ENCODE results near the gene PGBD1. TPM values are rescaled to one million over a fixed set of nuclear protein-coding genes. Genes with fewer than 3 reads are reported as not detected.
"Not testable (repeated sequence)": the region's sequence is repeated elsewhere in the genome, so short reads cannot be mapped to it uniquely, and the experiment has no call there.

Gene PGBD1
- total RNA-seq, 2 donors from 2014 or later = 1.1 to 1.3 TPM

DNA sequence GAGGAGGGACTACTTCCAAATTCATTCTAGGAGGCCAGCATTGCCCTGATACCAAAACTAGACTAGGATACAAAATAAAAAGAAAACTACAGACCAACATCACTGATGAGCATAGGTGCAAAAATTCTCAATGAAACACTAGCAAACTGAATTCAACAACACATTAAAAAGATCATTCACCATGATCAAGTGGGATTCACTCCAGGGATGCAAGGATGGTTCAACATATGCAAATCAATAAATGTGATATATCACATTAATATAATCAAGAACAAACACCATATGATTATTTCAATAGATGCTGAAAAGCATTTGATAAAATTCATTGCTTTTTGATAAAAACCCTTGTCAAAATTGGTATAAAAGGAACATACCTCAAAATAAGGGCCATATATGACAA is 10.2 kb downstream of the PGBD1 start:
- H3K9me3 ChIP-seq (ENCODE audit: control insufficient read depth, low read length, poor library complexity, severe bottlenecking) = no peaks in the 10 kb centered on the region
- Mint-ChIP-seq H3K27ac (no peak overlapping the region), H3K4me3 (no peak overlapping the region), H3K36me3 (ENCODE audit: low read depth) (peaks cover 5% of the 10 kb centered on the region), H3K4me1 (peaks cover 2% of the 10 kb centered on the region), H3K27me3 (peaks cover 6% of the 10 kb centered on the region)
- ATAC-seq (no peak), DNase-seq (no peak)

DNA sequence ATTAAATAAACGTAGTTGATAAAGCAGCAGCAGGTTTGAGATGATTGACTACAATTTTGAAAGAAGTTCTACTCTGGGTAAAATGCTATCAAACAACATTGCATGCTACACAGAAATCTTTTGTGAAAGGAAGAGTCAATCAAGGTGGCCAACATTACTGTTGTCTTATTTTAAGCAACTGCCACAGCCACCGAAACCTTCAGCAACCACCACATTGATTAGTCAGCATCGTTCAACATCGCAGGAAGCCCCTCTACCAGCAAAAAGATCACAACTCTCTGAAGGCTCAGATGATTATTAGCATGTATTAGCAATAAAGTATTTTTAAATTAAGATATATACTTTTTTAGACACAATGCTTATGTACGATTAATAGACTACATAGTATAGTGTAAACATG is 14.0 kb downstream of the PGBD1 start:
- H3K36me3 Mint-ChIP-seq (ENCODE audit: low read depth) = peaks cover 7% of the 10 kb centered on the region
- H3K9me3 ChIP-seq (ENCODE audit: control insufficient read depth, low read length, poor library complexity, severe bottlenecking) = no peaks in the 10 kb centered on the region
- H3K4me1 Mint-ChIP-seq = no peaks in the 10 kb centered on the region
- ATAC-seq = no peak
- DNase-seq = no peak
- peaks cover 7% of the 10 kb centered on the region for H3K27me3 Mint-ChIP-seq
- H3K27ac Mint-ChIP-seq = no peak overlapping the region
- no peak overlapping the region for H3K4me3 Mint-ChIP-seq

DNA sequence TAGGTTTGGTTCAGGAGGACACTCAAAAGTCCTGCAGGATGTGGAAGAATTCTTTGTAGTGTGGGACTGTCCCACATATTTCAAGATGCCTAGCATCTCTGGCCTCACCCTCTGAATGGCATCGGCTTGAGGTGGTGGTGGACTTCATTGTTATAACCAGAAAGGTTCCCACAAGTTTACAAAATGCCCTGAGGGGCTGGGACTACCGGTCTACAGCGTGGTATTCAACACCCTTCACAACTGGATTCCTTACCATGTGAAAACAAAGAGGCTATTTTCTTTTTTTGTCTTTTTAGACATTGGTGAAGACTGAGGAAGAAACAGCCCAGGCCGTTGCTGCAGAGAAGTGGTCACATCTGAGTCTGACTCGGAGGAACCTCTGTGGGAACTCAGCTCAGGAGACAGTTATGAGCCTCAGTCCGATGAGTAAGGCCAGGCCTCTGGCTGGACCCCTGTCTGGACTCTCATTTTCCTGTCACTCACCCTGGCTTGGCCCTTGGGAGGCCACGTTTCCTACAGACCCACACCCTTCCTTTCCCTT is 15.2 kb downstream of the PGBD1 start:
- Mint-ChIP-seq H3K4me1 (no peaks in the 10 kb centered on the region), H3K27me3 (peaks cover 10% of the 10 kb centered on the region), H3K4me3 (no peak overlapping the region), H3K36me3 (ENCODE audit: low read depth) (peaks cover 6% of the 10 kb centered on the region), H3K27ac (no peak overlapping the region)
- no peak for ATAC-seq
- DNase-seq = no peak
- H3K9me3 ChIP-seq (ENCODE audit: control insufficient read depth, low read length, poor library complexity, severe bottlenecking) = no peaks in the 10 kb centered on the region

DNA sequence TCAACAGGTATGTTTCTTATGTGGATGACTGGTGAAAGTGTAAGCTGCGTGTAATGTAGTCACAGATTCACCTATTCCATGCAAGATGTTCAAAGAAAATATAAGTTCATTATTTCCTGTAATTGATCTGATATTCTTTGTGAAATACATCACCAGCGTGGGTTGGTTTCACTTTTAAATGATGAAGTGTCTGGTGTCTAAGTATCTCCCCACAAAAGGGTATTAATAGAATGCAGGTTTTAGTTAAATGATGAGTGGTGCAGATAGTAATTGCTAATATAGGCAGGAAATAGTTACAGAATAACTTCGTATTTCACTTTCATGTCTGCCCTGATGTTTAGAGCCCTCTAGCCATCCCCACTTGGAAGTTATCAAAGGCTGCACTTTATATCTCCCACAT is 22.2 kb downstream of the PGBD1 start:
- H3K27me3 Mint-ChIP-seq = peaks cover 8% of the 10 kb centered on the region
- H3K27ac Mint-ChIP-seq = peak overlapping the region; percentile 27
- H3K4me1 Mint-ChIP-seq = peaks cover 11% of the 10 kb centered on the region
- no peak for DNase-seq
- H3K4me3 Mint-ChIP-seq = peak overlapping the region; percentile 37
- H3K36me3 Mint-ChIP-seq (ENCODE audit: low read depth) = peaks cover 4% of the 10 kb centered on the region
- no peak for ATAC-seq
- H3K9me3 ChIP-seq (ENCODE audit: control insufficient read depth, low read length, poor library complexity, severe bottlenecking) = no peaks in the 10 kb centered on the region

DNA sequence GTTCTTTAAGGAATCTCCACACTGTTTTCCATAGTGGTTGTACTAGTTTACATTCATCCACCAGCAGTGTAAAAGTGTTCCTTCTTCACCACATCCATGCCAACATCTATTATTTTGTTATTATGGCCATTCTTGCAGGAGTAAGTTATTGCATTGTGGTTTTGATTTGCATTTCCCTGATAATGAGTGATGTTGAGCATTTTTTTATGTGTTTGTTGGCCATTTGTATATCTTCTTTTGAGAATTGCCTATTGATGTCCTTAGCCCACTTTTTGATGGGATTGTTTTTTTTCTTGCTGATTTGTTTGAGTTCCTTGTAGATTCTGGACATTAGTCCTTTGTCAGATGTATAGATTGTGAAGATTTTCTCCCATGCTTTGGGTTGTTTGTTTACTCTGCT is 25.0 kb downstream of the PGBD1 start:
- H3K9me3 ChIP-seq (ENCODE audit: control insufficient read depth, low read length, poor library complexity, severe bottlenecking); H3K27ac Mint-ChIP-seq; DNase-seq; H3K4me3 Mint-ChIP-seq; ATAC-seq; H3K36me3 Mint-ChIP-seq (ENCODE audit: low read depth): not testable (repeated sequence)
- Mint-ChIP-seq H3K4me1 (peaks cover 11% of the 10 kb centered on the region), H3K27me3 (peaks cover 25% of the 10 kb centered on the region)

DNA sequence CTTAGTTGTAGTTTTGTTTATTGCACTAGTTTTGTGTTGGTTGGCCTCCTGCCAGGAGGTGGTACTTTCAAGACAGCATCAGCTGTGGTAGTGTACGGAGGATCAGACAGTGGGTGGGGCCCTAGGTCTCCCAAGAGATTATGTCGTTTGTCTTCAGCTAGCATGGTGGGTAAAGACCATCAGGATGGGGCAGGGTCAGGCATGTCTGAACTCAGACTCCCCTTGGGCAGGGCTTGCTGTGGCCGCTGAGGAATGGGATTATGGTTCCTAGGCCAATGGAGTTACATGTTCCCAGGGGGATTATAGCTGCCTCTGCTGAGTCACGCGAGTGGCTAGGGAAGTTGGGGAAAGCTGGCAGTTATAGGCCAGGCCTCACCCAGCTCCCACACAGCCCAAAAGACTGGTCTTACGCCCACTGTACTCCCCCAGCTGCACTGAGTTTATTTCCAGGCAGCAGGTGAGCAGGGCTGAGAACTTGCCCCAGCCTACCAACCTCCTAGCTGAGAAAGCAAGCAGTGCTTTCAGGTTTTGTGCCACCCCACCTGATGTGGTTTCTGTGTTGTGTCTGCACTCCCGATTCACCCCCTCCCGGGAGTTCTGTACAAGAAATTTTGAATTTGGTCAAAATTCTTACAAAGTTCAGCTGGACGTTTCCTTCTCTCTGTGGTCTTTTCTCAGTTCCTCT is 29.9 kb downstream of the PGBD1 start:
- H3K36me3 Mint-ChIP-seq (ENCODE audit: low read depth) = peaks cover 6% of the 10 kb centered on the region
- ATAC-seq (no peak), DNase-seq (no peak)
- no peak overlapping the region for H3K4me3 Mint-ChIP-seq
- peaks cover 50% of the 10 kb centered on the region for H3K27me3 Mint-ChIP-seq
- no peaks in the 10 kb centered on the region for H3K9me3 ChIP-seq (ENCODE audit: control insufficient read depth, low read length, poor library complexity, severe bottlenecking)
- H3K27ac Mint-ChIP-seq = no peak overlapping the region
- H3K4me1 Mint-ChIP-seq = no peaks in the 10 kb centered on the region

DNA sequence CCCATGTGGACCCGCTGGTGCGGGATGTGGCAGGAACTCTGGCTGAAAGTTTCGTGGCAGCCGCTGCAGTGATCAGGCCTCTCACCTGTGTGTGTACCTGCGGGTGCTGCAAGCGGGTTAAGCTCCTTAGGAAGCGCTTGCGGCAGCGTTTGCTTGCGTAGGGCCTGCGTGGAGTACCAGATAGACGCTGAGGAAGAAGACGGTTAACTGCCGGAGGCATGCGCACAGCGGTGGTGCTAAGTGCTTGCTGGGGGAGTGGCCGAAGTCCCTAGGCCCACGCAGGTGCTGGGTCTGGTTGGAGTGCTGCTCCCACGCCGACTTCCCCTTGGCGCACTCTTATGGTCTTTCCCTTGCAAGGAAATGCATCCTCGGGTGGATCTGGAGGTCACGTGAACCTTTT is 31.6 kb downstream of the PGBD1 start:
- H3K27ac Mint-ChIP-seq = no peak overlapping the region
- H3K36me3 Mint-ChIP-seq (ENCODE audit: low read depth) = peaks cover 6% of the 10 kb centered on the region
- no peaks in the 10 kb centered on the region for H3K9me3 ChIP-seq (ENCODE audit: control insufficient read depth, low read length, poor library complexity, severe bottlenecking)
- peaks cover 59% of the 10 kb centered on the region for H3K27me3 Mint-ChIP-seq
- ATAC-seq (no peak), DNase-seq (no peak)
- H3K4me1 Mint-ChIP-seq = no peaks in the 10 kb centered on the region
- H3K4me3 Mint-ChIP-seq = no peak overlapping the region

DNA sequence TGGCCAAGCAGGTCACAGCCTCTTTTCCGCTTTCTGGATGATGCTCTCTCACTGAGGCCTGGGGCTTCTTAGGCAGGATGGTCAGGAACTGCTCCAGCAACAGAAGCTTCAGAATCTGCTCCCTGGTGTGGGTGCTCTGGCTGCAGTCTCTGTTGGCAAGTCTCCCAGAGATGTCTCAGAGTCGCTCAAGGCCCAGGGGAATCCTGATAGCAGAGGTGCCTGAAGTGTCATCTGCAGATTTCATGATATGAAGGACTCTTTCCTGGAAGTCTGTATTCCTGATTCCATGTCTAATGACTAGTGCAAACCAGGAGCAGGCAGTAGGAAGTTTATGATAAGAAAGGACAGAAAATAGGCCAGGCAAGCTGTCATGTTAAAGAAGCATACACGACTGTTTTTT is 34.3 kb downstream of the PGBD1 start:
- Mint-ChIP-seq H3K27ac (no peak overlapping the region), H3K27me3 (peaks cover 44% of the 10 kb centered on the region), H3K36me3 (ENCODE audit: low read depth) (peaks cover 2% of the 10 kb centered on the region), H3K4me1 (no peaks in the 10 kb centered on the region), H3K4me3 (no peak overlapping the region)
- DNase-seq = no peak
- H3K9me3 ChIP-seq (ENCODE audit: control insufficient read depth, low read length, poor library complexity, severe bottlenecking) = no peaks in the 10 kb centered on the region
- ATAC-seq = no peak

DNA sequence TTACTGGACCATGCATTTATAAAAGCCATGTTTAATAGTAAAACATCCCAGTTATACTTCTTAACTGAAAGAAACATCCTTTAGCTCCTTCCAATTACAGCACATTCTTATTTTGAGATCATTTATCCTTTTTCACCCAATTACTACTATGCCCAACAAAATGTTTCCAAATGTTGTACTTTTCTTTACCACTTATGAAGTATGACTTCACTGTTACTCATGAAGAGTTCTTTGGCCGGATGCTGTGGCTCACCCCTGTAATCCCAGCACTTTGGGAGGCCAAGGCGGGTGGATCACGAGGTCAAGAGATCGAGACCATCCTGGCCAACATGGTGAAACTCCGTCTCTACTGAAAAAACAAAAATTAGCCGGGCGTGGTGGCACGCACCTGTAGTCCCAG is 36.5 kb downstream of the PGBD1 start:
- not testable (repeated sequence) for ATAC-seq; H3K4me1 Mint-ChIP-seq; DNase-seq; H3K9me3 ChIP-seq (ENCODE audit: control insufficient read depth, low read length, poor library complexity, severe bottlenecking); H3K27ac Mint-ChIP-seq; H3K36me3 Mint-ChIP-seq (ENCODE audit: low read depth); H3K4me3 Mint-ChIP-seq
- H3K27me3 Mint-ChIP-seq = peaks cover 23% of the 10 kb centered on the region

DNA sequence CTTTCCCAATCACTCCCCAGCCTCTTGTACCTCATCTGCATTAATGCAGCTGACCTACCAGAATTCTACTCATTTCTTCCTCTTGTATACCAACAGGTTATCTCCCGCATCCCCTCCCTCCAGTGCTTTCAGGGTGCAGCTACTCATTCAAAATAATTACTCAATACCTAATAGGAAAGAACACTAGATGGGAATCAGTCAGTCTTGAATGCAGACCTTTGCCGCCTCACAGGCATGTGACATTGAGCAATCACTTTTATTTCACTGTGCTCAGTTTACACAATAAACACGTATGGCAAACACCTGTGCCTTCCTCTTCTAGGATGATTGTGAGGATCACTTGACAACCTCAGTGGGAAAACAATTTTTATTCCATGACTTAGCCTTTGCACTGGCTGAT is 41.3 kb downstream of the PGBD1 start:
- Mint-ChIP-seq H3K36me3 (ENCODE audit: low read depth) (peaks cover 2% of the 10 kb centered on the region), H3K4me1 (no peaks in the 10 kb centered on the region), H3K4me3 (no peak overlapping the region), H3K27ac (no peak overlapping the region), H3K27me3 (no peaks in the 10 kb centered on the region)
- DNase-seq (no peak), ATAC-seq (no peak)
- peaks cover 6% of the 10 kb centered on the region for H3K9me3 ChIP-seq (ENCODE audit: control insufficient read depth, low read length, poor library complexity, severe bottlenecking)

DNA sequence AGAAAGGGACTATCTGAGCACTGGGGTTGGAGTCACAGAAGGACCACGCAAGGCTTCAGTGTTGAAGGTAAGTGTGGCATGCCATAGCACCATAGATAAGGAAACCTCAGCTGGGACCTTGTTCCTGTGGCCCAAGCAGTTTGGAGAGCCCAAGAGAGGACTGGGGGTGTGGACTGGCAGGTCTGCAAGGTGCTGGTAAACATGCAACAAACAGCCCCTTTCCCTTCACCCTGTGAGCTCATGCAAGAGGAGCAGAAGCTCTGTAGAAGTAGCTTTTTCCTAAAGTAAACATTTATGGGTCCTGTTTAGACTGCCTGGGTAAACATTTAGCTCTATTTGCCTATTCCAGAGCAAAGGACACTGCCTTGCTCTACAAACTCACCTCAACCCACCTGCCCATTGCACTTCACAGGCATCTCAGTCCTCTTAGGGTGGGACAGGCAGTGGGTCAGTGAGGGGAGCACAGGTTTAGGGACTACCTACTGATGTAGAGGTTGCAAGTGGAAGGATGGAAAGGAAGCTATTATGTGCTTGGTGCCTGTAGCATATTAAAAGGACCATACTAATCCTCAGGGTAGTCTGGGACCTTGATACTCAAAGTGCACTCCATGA is 42.5 kb downstream of the PGBD1 start:
- Mint-ChIP-seq H3K36me3 (ENCODE audit: low read depth) (peaks cover 2% of the 10 kb centered on the region), H3K27ac (no peak overlapping the region), H3K27me3 (no peaks in the 10 kb centered on the region), H3K4me1 (no peaks in the 10 kb centered on the region), H3K4me3 (no peak overlapping the region)
- ATAC-seq = no peak
- DNase-seq = no peak
- H3K9me3 ChIP-seq (ENCODE audit: control insufficient read depth, low read length, poor library complexity, severe bottlenecking) = peaks cover 6% of the 10 kb centered on the region

DNA sequence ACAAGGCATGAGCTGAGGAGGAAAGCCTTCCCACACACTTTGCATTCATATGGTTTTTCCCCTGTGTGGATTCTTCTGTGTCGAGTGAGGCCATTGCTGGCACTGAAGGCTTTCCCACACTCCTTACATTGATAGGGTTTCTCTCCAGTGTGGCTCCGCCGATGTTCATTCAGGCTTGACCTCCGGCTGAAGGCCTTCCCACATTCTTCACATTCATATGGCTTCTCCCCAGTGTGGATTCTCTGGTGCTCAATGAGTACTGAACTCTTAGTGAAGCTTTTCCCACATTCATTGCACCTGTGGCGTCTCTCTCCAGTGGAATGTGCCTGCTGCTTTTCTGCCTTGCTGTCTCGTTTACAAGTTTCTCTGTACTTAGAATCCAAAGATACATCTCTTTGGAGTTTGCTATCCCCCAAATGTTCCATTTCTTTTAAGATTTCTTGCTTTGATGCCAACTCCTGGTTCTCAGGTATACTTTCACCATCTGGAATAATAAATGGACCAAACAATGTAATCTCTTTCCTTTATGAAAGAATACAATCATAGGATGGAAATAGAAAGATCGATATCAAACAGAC is 45.1 kb downstream of the PGBD1 start:
- Mint-ChIP-seq H3K27ac (no peak overlapping the region), H3K4me1 (no peaks in the 10 kb centered on the region), H3K4me3 (no peak overlapping the region), H3K36me3 (ENCODE audit: low read depth) (peaks cover 2% of the 10 kb centered on the region), H3K27me3 (no peaks in the 10 kb centered on the region)
- H3K9me3 ChIP-seq (ENCODE audit: control insufficient read depth, low read length, poor library complexity, severe bottlenecking) = peaks cover 6% of the 10 kb centered on the region
- DNase-seq (no peak), ATAC-seq (no peak)

DNA sequence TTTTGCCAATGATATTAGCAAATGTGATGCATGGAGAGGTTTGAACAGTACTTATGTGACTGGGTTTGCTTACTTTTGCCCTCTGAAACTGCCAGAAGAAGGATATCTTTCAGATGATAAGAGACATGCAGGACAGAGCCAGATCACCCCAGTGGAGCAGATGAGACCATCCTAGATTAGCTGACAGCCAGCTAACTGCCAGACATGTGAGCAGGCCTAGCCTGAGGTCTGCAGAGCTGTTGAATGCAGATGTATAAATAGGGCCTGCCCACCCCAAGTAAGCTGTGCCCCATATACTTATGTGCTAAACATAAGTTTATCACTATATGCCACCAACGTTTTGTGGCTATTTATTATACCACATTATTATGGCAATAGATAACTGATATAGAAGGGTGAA is 48.7 kb downstream of the PGBD1 start:
- Mint-ChIP-seq H3K27me3 (no peaks in the 10 kb centered on the region), H3K4me1 (peaks cover 2% of the 10 kb centered on the region), H3K27ac (no peak overlapping the region)

More for the DNA sequence above, 48.7 kb downstream of the PGBD1 start:
- DNase-seq = no peak
- Mint-ChIP-seq H3K4me3 (no peak overlapping the region), H3K36me3 (ENCODE audit: low read depth) (no peaks in the 10 kb centered on the region)
- no peak for ATAC-seq
- peaks cover 6% of the 10 kb centered on the region for H3K9me3 ChIP-seq (ENCODE audit: control insufficient read depth, low read length, poor library complexity, severe bottlenecking)
